DOHH2 (cell line): Measurements from ENCODE around the gene EMID1.

Source experiments
- H3F3A ChIP-seq: fragments of 200-600 bp; sonication (generic), shearing (Covaris generic); 2 replicates; pipeline ENCODE4 v1.6.0; 2016; ENCODE audit warnings: antibody characterized with exemption, mild to moderate bottlenecking; ENCODE audit not compliant: control insufficient read depth, insufficient read depth
- H3K27ac ChIP-seq: fragments of 200-600 bp; sonication (generic); 2 replicates; pipeline ENCODE4 v1.5.1; 2014; ENCODE audit warnings: low read depth, mild to moderate bottlenecking, low read length, moderate library complexity
- H3K27me3 ChIP-seq: fragments of 200-600 bp; sonication (generic); 2 replicates; pipeline ENCODE4 v1.6.1; 2014; ENCODE audit warnings: mild to moderate bottlenecking, low read length, mixed read lengths; ENCODE audit not compliant: control insufficient read depth
- H3K36me3 ChIP-seq: fragments of 200-600 bp; sonication (generic); 2 replicates; pipeline ENCODE4 v1.6.1; 2014; ENCODE audit warnings: mild to moderate bottlenecking, low read length, moderate library complexity, mixed read lengths; ENCODE audit not compliant: control insufficient read depth
- H3K4me1 ChIP-seq: fragments of 200-600 bp; sonication (generic); 2 replicates; pipeline ENCODE4 v1.6.1; 2014; ENCODE audit warnings: mild to moderate bottlenecking, low read length, mixed read lengths; ENCODE audit not compliant: control insufficient read depth
- H3K4me2 ChIP-seq: fragments of 200-600 bp; sonication (generic); 2 replicates; pipeline ENCODE4 v1.6.0; 2014; ENCODE audit warnings: mild to moderate bottlenecking, low read length, moderate library complexity
- H3K4me3 ChIP-seq: fragments of 200-600 bp; sonication (generic); 2 replicates; pipeline ENCODE4 v1.5.1; 2014; ENCODE audit warnings: mild to moderate bottlenecking, low read length, mixed read lengths
- H3K79me2 ChIP-seq: fragments of 200-600 bp; sonication (generic); 2 replicates; pipeline ENCODE4 v1.6.1; 2014; ENCODE audit warnings: mild to moderate bottlenecking, low read length, mixed read lengths; ENCODE audit not compliant: control insufficient read depth
- H3K9me2 ChIP-seq: fragments of 200-600 bp; sonication (generic); replicated peaks from 2 replicates; pipeline ENCODE4 v1.6.1; 2014; ENCODE audit warnings: mild to moderate bottlenecking, low read length, mixed read lengths; ENCODE audit not compliant: control insufficient read depth
- H3K9me3 ChIP-seq: fragments of 200-600 bp; sonication (generic); 2 replicates; pipeline ENCODE4 v1.6.1; 2014; ENCODE audit warnings: antibody characterized with exemption, low read length, mixed read lengths; ENCODE audit not compliant: control insufficient read depth, insufficient read depth
- H4K20me1 ChIP-seq: fragments of 200-600 bp; sonication (generic); 2 replicates; pipeline ENCODE4 v1.6.0; 2014; ENCODE audit warnings: low read depth, mild to moderate bottlenecking, antibody characterized with exemption, low read length, moderate library complexity; ENCODE audit not compliant: control insufficient read depth, insufficient read depth
- EZH2phosphoT487 ChIP-seq: fragments of 200-600 bp; sonication (generic); IDR thresholded peaks from 2 replicates; pipeline ENCODE4 v1.6.1; 2017; ENCODE audit warnings: borderline replicate concordance, mild to moderate bottlenecking, antibody characterized with exemption, low read length, moderate library complexity, mixed read lengths
- TF ChIP-seq, protein P1 (sequence below): fragments of 200-600 bp; sonication (generic); IDR thresholded peaks from one replicate; pipeline ENCODE4 v1.5.1; 2014; ENCODE audit warnings: antibody characterized with exemption, mild to moderate bottlenecking, low read depth, low read length; ENCODE audit not compliant: poor library complexity, severe bottlenecking

The EMID1 gene

DNA sequence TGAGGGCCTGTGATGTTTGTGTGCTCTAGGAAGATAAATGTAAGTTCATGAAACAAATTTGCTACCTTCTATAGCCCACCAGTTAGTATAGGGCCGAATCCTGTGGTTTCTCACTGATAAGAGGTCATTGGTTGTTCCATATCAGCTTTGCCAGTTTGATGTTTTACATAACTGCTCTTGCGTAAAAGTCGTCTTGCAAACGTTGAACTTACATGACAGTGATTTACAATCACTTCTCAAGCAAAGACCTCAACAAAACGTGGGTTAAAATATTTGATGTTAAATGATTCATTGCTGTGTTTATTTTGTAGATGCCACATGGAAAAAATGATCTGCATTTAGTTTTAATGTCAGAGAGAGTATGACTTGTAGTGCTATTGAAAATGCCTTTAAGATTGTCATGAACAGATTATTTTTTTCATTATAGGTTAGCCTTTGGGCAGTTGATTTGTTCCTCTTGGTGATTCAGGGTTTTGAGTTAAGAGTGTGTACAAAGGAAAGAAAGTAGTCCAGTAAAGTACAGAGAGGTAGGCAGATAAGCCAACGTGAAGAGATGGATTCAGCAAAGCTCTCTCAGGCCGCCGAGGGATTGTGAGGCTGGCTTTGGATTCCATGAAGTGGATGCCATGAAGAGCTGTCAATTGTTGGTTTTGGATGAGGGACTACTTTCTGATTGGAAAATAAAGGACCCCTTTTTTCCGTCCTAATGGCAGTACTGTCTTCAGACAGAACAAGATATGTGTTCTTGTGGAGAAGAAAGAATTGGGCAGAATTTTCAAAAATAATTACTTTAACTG lies 65.0 kb downstream of the EMID1 start:
- peaks cover 93% of the 10 kb centered on the region for H3K36me3 ChIP-seq
- H3K4me1 ChIP-seq, result peaks cover 37% of the 10 kb centered on the region
- peaks cover 59% of the 10 kb centered on the region for H4K20me1 ChIP-seq

DNA sequence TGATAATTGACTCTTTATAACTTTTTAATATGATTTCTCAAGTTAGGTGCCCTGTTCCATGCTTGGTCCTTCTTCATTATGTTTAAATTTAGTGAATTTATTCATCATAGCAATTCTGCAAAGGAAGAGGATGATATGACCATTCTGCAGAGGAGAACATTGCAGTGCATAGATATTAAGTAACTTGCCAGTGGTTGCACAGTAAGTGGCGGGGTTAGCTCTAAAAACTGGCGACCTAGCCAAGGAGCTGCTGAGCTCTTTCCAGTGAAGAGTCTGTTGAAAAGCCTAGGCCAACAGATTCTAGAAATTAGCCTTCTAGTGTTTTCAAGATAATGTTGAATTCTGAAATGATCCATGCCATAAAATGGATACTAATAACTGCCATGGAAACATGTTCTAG lies 66.9 kb downstream of the EMID1 start:
- H3K9me3 ChIP-seq, result no peaks in the 10 kb centered on the region
- TF ChIP-seq, protein P1, sequence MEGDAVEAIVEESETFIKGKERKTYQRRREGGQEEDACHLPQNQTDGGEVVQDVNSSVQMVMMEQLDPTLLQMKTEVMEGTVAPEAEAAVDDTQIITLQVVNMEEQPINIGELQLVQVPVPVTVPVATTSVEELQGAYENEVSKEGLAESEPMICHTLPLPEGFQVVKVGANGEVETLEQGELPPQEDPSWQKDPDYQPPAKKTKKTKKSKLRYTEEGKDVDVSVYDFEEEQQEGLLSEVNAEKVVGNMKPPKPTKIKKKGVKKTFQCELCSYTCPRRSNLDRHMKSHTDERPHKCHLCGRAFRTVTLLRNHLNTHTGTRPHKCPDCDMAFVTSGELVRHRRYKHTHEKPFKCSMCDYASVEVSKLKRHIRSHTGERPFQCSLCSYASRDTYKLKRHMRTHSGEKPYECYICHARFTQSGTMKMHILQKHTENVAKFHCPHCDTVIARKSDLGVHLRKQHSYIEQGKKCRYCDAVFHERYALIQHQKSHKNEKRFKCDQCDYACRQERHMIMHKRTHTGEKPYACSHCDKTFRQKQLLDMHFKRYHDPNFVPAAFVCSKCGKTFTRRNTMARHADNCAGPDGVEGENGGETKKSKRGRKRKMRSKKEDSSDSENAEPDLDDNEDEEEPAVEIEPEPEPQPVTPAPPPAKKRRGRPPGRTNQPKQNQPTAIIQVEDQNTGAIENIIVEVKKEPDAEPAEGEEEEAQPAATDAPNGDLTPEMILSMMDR, result no peak
- no peak for TF ChIP-seq EZH2phosphoT487
- peaks cover 100% of the 10 kb centered on the region for H3K79me2 ChIP-seq
- H3K27ac ChIP-seq, result no peak overlapping the region
- H3K4me1 ChIP-seq, result peaks cover 28% of the 10 kb centered on the region
- H3F3A ChIP-seq, result peaks cover 13% of the 10 kb centered on the region
- H4K20me1 ChIP-seq, result peaks cover 72% of the 10 kb centered on the region
- no peaks in the 10 kb centered on the region for H3K9me2 ChIP-seq
- no peak overlapping the region for H3K4me2 ChIP-seq
- H3K27me3 ChIP-seq, result no peaks in the 10 kb centered on the region
- peaks cover 95% of the 10 kb centered on the region for H3K36me3 ChIP-seq
- H3K4me3 ChIP-seq, result no peak overlapping the region

More for the DNA sequence above, 65.0 kb downstream of the EMID1 start:
- Histone ChIP-seq H3F3A (peaks cover 5% of the 10 kb centered on the region; the same call in 1 of the 2 replicates), H3K4me3 (peak overlapping the region; percentile 93), H3K9me2 (no peaks in the 10 kb centered on the region), H3K4me2 (peak overlapping the region; percentile 98), H3K9me3 (no peaks in the 10 kb centered on the region), H3K27me3 (no peaks in the 10 kb centered on the region), H3K79me2 (peaks cover 100% of the 10 kb centered on the region), H3K27ac (peak overlapping the region; percentile 84)
- no peak for TF ChIP-seq EZH2phosphoT487

DNA sequence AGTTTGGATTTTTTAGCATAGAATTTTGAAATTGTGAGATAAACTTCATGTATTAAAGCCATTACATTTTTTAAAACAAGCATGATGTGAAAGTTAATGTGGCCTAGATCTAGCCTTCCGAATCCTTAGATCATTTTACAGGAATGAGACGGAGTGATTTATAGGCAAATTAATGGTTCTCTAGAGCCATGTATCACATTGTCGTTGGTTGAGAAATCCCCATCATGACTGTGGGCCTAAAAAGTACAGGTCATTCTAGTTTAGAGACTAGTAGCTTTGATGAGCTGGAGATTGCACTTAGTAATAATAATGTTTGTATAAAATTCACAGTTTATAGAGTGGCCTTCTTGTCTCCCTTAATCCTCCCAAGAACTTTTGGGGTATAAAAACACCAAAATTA lies 69.5 kb downstream of the EMID1 start:
- no peak overlapping the region for H3K4me2 ChIP-seq
- H3K27me3 ChIP-seq, result no peaks in the 10 kb centered on the region
- no peak for TF ChIP-seq EZH2phosphoT487
- peaks cover 69% of the 10 kb centered on the region for H4K20me1 ChIP-seq
- H3K4me3 ChIP-seq, result no peak overlapping the region
- H3K36me3 ChIP-seq, result peaks cover 98% of the 10 kb centered on the region
- peaks cover 19% of the 10 kb centered on the region for H3F3A ChIP-seq
- no peaks in the 10 kb centered on the region for H3K9me3 ChIP-seq
- H3K79me2 ChIP-seq, result peaks cover 98% of the 10 kb centered on the region
- H3K9me2 ChIP-seq, result no peaks in the 10 kb centered on the region
- H3K4me1 ChIP-seq, result peaks cover 21% of the 10 kb centered on the region
- no peak overlapping the region for H3K27ac ChIP-seq

DNA sequence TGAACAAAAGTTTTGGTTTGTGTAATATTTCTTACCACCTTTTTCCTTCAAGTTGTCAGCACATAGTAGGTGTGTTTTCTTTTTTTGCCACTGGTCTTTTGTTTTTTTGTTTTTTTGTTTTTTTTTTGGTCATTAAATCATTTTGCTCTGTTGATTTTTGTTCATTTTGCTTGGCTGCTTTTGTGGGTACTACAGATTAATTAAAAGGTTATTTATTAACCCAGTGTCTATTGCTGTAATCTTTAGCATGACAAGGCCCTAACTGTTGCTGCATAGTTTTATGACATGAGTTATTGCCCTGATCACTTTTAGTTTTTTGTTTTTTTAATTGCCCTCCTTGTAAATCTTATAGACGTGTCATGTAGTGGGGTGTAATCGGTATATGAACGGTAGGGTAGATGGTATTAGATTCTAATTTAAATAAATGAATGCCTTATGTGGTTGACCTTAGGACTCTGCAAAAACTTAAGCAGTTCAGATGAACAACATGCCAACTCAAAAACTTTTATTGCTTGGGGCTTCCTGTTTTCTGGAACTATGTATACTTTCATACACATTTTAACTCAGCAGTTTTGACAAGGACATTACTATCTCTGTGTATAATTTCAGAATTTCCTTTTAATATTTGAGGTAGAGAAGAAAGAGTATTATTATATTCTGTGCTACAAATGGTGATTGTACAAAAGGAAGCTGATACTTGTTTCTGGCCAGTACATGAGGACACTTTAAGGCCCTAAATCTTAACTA lies 70.3 kb downstream of the EMID1 start:
- H4K20me1 ChIP-seq, result peaks cover 63% of the 10 kb centered on the region

More for the DNA sequence above, 70.3 kb downstream of the EMID1 start:
- Histone ChIP-seq H3K36me3 (peaks cover 95% of the 10 kb centered on the region), H3K79me2 (peaks cover 94% of the 10 kb centered on the region), H3K27me3 (no peaks in the 10 kb centered on the region), H3F3A (peaks cover 19% of the 10 kb centered on the region), H3K9me2 (no peaks in the 10 kb centered on the region), H3K9me3 (no peaks in the 10 kb centered on the region), H3K4me1 (peaks cover 13% of the 10 kb centered on the region), H3K4me2 (no peak overlapping the region), H3K4me3 (no peak overlapping the region), H3K27ac (no peak overlapping the region)
- TF ChIP-seq EZH2phosphoT487, result no peak
- TF ChIP-seq, protein P1, result no peak
